IPS-11a (cell line): ENCODE measurements around the gene GOLGA6L22.
"Not testable (repeated sequence)": the region's sequence is repeated elsewhere in the genome, so short reads cannot be mapped to it uniquely, and the experiment has no call there.

Experiments
- H3K4me3 ChIP-seq: one replicate; pipeline ENCODE4 v1.5.1; 2013; ENCODE audit warnings: low read depth, low read length, control low read depth

GOLGA6L22 gene, protein sequence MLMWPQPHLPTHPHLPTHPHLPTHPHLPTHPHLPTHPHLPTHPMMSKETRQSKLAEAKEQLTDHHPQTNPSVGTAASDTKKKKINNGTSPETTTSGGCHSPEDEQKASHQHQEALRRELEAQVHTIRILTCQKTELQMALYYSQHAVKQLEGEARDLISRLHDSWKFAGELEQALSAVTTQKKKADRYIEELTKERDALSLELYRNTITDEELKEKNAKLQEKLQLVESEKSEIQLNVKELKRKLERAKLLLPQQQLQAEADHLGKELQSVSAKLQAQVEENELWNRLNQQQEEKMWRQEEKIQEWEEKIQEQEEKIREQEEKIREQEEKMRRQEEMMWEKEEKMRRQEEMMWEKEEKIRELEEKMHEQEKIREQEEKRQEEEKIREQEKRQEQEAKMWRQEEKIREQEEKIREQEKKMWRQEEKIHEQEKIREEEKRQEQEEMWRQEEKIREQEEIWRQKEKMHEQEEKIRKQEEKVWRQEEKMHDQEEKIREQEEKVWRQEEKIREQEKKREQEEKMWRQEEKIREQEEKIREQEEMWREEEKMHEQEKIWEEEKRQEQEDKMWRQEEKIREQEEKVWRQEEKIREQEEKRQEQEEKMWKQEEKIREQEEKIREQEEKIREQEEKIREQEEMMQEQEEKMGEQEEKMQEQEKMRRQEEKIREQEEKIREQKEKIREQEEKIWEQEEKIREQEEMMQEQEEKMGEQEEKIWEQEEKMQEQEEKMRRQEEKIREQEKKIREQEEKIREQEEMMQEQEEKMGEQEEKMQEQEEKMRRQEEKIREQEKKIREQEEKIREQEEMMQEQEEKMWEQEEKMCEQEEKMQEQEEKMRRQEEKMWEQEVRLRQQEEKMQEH

DNA sequence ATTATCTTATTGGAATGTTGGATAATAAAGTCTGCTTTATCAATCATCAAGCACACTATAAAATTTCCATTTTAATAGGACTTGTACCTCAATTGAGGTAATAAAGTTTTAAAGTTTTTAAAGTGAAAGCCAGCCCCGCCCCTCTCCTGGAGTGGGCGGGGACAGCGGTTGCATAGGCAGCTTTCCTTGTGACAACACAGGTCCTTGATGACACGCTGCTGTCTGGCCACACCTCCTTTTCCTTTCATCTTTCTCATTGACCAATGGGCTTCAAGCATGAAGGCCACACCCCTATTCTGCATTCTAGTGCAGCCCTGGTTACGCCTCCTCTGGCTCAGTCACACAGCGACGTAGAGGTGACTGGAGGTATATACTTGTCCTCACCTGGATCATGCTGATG lies at the start of gene GOLGA6L22:
TSS of gene GOLGA6L22 (plus strand) at position 301 of the 400 bp plus-strand sequence. CDS start at position 392, 91 bp downstream.
- not testable (repeated sequence) for H3K4me3 ChIP-seq

DNA sequence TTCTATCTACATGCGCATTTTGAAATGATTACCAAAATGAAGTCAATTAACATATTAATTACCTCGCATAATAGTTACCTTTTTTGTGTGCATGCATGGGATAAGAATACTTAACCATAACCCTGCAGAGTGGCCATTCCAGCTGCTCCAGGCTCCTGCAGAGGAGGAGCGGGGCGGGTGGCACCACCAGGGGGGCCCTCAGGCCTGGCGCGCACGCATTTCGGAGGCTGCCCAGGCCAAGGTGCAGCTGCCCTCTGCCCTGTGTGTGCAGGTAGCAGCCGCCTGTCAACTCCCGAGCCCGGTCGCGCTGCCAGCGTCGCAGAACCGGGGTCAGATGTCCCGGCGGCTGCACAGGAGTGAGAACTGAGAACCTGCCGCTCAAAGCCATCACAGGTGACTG lies 41.4 kb upstream of the GOLGA6L22 start:
- H3K4me3 ChIP-seq, result not testable (repeated sequence)

DNA sequence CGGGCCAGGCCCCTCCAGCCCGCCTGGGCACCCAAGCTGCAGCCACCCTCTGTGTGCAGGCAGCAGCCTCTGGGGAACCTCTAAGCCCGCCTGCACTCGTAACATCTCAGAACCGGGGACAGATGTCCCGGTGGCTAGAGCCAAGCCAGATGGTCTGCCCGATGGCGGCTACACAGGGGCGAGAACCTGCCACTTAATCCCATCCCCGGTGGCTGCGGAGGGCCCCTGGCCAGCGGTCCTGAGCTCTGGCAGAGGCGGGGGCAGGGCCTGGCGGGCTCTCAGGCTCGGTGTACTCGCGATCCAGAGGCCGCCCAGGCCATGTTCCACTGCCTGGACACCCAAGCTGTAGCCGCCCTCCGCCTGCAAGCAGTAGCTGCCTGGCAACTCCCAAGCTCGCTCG lies 40.9 kb upstream of the GOLGA6L22 start:
- H3K4me3 ChIP-seq, result not testable (repeated sequence)

DNA sequence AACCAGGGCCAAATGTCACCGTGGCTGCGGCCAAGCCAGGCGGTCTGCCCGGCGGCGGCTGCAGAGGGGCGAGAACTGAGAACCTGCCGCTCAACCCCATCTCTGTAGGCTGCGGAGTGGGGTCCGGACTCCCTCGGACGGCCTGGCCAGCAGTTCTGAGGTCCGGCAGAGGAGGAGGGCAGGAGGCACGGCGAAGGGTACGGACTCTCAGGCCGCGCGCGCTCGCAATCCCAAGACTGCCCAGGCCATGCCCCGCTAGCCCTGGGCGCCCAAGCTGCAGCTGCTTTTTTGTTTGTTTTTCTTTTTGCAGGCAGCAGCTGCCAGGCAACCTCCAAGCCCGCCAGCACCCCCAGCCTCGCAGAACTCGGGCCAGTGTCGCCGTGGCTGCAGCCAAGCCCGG lies 40.5 kb upstream of the GOLGA6L22 start:
- H3K4me3 ChIP-seq, result not testable (repeated sequence)

DNA sequence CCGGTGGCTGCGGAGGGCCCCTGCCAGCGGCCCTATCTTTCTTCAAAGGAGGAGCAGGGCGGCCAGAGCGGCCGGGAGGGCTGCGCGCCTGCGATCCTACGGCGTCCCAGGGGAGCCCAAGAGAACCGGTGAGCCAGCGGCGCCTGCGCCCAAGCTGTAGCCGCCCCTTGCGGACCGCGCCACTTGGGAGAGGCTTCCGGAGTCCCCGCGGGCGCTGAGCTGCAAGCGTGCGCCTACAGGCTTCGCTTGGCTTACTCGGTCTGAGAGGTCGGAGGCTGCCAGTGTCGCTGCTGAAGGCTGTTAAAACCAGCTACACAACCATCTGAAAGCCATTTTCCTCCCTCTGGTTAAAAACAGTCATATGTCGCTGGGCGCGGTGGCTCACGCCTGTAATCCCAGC lies 40.0 kb upstream of the GOLGA6L22 start:
- not testable (repeated sequence) for H3K4me3 ChIP-seq

DNA sequence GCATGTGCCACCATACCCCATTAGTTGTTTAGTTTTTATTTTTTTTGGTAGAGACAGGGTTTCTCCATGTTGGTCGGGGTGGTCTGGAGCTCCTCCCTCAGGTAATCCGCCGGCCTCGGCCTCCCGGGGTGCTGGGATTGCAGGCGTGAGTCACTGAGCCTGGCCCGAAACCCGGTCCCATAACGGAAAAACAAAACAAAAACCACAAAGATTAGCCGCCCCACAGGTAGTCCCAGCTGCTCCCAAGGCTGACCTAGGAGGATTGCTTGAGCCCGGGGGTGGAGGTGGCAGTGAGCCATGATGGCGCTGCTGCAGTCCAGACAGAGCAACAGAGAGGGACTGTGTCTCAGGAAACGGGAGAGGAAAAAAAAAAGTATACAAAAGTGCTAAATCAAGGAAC lies 38.4 kb upstream of the GOLGA6L22 start:
- H3K4me3 ChIP-seq, result not testable (repeated sequence)

DNA sequence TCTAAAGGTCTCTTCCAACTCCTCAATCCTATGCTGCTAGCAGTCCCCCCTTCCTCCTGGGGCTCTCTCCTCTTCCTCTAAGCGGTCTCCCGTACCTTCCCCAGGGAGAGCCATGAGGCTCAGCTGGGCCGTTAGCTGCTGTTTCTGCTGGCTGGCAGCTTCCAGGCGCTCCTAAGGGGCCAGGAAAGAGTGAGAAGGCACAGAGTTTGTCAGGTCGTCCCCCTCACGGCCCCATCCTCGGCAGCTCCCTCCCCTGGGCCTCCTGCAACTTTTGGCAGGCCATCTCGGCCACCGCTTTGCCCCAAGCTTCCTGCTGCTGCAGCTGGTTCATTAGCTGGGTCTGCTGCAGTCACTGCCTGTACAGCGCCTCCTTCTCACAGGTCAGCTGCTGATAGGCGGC lies 29.3 kb upstream of the GOLGA6L22 start:
- H3K4me3 ChIP-seq, result not testable (repeated sequence)

DNA sequence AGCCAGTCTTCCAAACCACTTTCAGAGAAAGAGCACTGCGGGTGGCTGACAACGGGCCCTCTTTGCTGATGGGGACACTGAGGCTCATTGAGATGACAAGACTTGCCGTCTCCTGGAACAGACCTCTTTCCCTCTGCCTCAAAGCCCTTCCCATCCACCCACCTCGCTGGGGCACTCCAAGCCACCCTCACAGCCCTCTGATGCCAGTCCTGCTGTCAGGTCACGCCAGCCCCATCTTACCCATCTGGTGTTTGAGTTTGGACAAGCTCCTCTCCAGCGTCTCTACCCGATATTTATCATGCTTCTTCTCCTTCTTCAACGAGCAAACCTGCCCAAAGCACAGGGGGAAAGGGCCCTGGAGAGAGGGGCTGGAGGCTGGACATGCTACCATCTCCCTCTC lies 27.0 kb upstream of the GOLGA6L22 start:
- not testable (repeated sequence) for H3K4me3 ChIP-seq

DNA sequence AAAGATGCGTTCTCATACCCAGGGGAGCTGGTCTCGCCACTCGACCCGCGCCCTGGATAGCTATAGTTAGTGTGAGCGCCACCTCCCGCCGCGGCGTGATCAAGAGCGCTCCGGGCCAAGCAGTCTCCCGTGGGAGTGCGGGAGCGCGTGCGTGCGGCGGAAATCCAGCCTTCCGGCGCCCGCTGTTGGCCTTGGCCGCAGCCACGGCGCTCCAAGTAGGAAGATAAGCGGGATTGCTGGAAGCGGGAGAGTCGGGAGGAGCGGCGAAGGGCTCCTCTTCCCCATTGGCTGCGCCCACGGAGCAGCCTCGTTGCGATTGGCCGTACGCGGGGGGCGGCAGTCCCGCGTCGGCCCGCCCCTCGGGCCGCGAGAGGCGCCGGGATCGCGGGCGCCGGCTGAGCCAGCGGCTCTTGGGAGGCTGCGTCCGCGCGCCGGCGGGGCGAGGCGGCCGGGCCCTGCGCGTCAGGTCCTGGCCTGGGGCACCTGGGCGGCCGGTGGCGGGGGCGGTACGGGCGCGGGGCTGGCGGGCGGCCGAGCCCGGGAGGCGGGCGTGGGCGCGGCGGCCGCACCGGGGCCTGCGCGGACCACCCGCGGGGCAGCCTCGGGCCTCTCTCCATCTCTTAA lies 35.9 kb downstream of the GOLGA6L22 start:
- not testable (repeated sequence) for H3K4me3 ChIP-seq

DNA sequence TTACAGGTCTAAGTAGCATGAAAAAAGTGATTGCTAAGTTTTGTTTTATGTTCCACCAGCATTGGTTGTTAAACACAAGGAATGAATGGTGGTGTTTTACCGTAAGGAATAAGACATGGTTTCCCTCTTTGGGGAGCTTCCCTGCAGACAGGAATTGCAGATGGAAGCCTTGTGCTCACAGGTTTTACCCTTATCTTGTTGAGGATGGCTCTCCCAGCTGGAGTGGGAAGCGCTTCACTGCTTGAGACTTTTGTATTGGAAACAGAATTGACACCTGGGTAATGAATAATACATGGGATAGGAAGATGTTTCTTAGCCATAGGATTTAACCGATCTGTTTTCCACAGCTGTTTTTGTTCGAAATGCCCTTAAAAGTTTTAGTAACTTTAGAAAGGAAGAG lies 38.5 kb downstream of the GOLGA6L22 start:
- H3K4me3 ChIP-seq, result not testable (repeated sequence)

DNA sequence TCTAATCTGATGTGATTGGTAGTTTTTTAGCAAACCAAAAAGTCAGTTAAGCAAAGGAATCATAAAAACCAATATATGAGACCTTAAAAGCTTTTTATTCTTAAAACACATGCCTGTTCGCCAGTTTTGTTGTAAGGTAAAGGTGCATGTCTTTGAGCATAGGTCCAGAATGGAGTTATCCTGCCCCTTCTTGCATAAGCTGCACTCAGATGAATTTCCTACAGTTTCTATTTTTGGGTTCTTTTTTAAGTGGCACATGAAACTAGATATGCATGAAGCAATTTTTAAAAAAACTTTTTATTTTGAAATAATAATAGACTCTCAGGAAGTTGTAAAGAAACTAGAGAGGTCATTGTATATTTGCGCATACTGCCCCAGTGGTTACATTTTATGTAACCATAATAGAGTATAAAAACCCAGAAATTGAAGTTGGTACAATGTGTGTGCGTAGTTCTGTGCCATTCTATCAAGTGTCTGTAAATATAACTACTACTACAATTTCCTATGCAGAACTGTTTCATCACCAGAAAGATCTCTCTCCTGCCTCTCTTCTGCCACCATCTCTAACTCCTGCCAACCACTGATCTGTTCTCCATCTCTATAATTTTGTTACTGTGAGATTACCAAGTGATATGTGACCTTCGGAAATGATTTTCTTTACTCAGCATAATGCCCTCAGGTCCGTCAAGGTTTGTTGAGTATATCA lies 39.7 kb downstream of the GOLGA6L22 start:
- not testable (repeated sequence) for H3K4me3 ChIP-seq

DNA sequence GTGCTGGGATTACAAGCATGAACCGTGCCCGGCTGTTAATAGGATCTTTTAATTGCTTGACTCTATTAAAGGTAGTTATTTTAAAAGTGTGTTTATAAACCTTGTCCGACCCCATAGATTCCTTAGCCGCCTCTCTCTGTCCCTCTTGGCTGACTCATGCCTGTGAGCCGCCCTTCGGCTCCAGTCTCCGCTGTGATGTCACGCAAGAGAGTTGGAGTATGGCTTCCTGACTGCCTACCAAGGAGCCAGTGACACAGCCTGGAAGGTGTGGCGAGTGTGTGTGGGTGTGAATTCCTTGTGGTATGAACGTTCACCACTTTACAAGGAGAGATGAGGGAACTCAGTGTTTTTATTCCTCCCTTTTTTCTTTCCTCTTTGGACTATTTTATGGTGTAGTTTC lies 43.6 kb downstream of the GOLGA6L22 start:
- not testable (repeated sequence) for H3K4me3 ChIP-seq

DNA sequence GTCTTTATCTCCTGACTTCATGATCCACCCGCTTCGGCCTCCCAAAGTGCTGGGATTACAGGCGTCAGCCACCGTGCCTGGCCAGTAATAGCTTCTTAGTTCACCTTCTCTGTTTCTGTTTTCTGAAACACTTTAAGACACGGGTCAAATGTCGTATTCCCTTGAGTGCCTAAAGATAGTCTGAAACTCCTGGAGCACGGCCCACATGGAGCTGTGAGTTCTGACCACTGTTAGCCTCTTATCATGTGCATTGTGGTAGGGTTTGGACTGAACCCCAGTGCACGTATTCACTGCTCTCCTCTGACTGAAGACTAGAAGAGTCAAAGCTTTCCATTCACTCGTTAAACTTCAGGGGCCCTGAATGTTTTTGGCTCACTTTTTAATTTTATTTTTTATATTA lies 48.3 kb downstream of the GOLGA6L22 start:
- not testable (repeated sequence) for H3K4me3 ChIP-seq

DNA sequence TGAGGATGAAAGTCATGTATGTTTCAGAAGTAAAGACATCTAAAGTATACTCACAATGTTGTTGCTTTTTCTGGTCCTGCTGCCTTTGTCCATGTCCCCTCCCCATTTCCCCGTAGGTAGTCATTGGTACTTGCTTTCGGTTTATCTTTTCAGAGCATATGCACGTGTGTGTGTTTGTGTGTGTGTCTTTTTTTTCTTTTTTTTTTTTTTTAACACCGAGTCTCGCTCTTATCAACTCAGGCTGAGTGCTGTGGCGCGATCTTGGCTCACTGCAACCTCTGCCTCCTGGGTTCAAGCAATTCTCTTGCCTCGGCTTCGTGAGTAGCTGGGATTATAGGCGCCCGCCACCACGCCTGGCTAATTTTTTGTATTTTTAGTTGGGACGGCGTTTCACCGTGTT lies 57.4 kb downstream of the GOLGA6L22 start:
- H3K4me3 ChIP-seq, result not testable (repeated sequence)
